BE2C (cell line): Measurements from ENCODE around the gene EPC2.

ENCODE experiments used
- DNase-seq: peaks from one replicate; pipeline ENCODE4 v3.0.0-alpha.2; 2020
- H3K27me3 ChIP-seq: fragments of 250-450 bp; sonication (Bioruptor Pico); 2 replicates; pipeline ENCODE4 v1.5.1; 2020; ENCODE audit warnings: mild to moderate bottlenecking
- H3K36me3 ChIP-seq: fragments of 250-450 bp; sonication (Bioruptor Pico); 2 replicates; pipeline ENCODE4 v1.5.1; 2020; ENCODE audit warnings: mild to moderate bottlenecking
- H3K4me1 ChIP-seq: fragments of 250-450 bp; sonication (Bioruptor Pico); 2 replicates; pipeline ENCODE4 v1.5.1; 2020
- H3K4me3 ChIP-seq: 2 replicates; pipeline ENCODE4 v1.5.1; 2011; ENCODE audit warnings: low read depth, low read length
- H3K9me3 ChIP-seq: fragments of 250-450 bp; sonication (Bioruptor Pico); 2 replicates; pipeline ENCODE4 v1.5.1; 2020
- TF ChIP-seq, protein P1 (sequence below): IDR thresholded peaks from 2 replicates; pipeline ENCODE4 v1.5.1; 2012; ENCODE audit warnings: mild to moderate bottlenecking, low read depth, low read length

Gene EPC2

DNA sequence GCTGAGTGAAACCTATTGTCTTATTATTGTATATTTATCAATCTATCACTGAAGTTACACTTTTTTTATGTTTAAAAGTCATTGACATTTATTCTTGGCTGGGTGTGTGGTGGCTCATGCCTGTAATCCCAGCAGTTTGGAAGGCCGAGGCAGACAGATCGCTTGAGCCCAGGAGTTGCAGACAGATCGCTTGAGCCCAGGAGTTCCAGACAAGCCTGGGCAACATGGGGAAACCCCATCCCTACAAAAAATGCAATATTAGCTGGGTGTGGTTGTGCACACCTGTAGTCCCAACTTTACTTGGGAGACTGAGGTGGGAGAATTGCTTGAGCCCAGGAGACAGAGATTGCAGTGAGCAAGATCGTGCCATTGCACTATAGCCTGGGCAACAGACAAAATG is 97.8 kb downstream of the EPC2 start:
- TF ChIP-seq, protein P1, sequence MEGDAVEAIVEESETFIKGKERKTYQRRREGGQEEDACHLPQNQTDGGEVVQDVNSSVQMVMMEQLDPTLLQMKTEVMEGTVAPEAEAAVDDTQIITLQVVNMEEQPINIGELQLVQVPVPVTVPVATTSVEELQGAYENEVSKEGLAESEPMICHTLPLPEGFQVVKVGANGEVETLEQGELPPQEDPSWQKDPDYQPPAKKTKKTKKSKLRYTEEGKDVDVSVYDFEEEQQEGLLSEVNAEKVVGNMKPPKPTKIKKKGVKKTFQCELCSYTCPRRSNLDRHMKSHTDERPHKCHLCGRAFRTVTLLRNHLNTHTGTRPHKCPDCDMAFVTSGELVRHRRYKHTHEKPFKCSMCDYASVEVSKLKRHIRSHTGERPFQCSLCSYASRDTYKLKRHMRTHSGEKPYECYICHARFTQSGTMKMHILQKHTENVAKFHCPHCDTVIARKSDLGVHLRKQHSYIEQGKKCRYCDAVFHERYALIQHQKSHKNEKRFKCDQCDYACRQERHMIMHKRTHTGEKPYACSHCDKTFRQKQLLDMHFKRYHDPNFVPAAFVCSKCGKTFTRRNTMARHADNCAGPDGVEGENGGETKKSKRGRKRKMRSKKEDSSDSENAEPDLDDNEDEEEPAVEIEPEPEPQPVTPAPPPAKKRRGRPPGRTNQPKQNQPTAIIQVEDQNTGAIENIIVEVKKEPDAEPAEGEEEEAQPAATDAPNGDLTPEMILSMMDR, result no peak

DNA sequence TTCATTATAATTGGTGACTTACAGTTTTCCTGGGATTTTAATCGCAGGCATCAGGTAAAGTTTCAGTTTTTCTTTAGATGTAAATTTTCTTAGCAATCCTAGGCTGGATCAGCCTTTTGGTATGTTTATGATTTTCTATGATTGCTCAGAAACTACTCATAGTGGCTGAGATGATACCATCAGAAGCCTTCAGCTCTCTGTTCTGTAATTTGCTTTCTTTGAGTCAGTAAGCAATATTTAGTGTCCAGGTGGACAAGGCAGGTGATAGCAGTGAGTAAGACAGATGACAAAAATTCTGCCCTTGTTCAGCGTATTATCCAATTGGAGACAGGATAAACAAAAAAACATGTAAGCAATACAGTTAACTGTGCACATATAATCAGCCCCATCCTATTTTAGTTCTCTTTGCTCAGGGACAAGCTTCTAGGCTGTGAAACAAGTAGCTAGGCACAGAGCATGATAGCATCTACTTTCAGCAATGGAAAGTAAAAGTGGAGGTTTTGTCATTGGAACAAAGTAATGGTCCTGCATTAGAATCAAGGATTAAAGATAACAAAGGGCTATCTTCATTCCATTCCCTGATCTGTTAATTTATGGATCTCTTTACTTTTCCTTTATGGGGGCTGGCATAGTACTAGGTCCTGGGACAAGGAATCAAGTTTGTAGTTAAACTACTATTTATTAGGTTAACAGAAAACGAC is 100.8 kb downstream of the EPC2 start:
- TF ChIP-seq, protein P1, result no peak

More for the DNA sequence above, 97.8 kb downstream of the EPC2 start:
- Histone ChIP-seq H3K4me3 (no peak overlapping the region), H3K4me1 (no peaks in the 10 kb centered on the region), H3K36me3 (no peaks in the 10 kb centered on the region), H3K9me3 (no peaks in the 10 kb centered on the region), H3K27me3 (no peaks in the 10 kb centered on the region)
- no peak for DNase-seq

DNA sequence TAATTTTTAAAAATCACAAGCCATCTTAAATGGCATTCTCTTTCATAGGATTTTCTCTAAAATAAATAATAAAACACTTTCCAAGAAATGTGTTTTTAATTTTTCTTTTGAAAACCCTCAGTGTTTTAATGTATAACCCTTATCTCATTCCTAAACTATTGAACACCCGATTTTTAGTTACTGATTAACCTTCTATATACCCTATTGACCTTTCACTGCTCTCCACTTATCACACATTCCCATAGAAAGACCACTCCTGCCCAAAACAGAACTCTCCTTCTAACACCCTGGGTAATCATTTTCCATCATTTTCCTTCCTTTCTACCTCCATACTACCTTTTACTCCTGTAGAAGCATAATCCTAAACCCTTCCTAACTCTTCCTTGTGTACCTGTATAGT is 102.4 kb downstream of the EPC2 start:
- no peak for DNase-seq

More for the DNA sequence above, 100.8 kb downstream of the EPC2 start:
- no peaks in the 10 kb centered on the region for H3K4me1 ChIP-seq
- DNase-seq, result no peak
- no peaks in the 10 kb centered on the region for H3K27me3 ChIP-seq
- no peaks in the 10 kb centered on the region for H3K9me3 ChIP-seq
- no peaks in the 10 kb centered on the region for H3K36me3 ChIP-seq
- H3K4me3 ChIP-seq, result no peak overlapping the region

DNA sequence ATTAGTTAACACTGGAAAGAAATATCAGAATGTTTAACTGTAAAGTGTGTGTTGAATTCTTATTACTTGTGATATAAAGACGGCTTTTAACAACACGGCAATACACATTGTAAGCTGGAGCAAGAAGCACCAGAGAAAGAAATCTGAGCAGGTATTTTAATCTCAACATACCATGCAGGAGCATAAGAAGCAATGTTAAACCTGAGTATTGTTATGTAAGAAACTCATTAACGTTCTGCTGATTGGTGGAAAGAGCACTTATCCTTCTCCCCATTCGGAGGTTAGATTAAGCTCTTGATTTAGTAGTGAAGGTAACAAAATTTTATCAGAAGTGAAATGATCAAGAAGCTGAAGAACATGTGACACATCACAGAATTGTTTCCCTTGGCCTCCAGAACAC is 107.4 kb downstream of the EPC2 start:
- Histone ChIP-seq H3K4me1 (no peaks in the 10 kb centered on the region), H3K27me3 (no peaks in the 10 kb centered on the region), H3K4me3 (no peak overlapping the region), H3K9me3 (no peaks in the 10 kb centered on the region), H3K36me3 (no peaks in the 10 kb centered on the region)
- TF ChIP-seq, protein P1, result no peak
- DNase-seq, result no peak

More for the DNA sequence above, 102.4 kb downstream of the EPC2 start:
- Histone ChIP-seq H3K27me3 (no peaks in the 10 kb centered on the region), H3K4me1 (no peaks in the 10 kb centered on the region), H3K9me3 (no peaks in the 10 kb centered on the region), H3K36me3 (no peaks in the 10 kb centered on the region), H3K4me3 (no peak overlapping the region)
- TF ChIP-seq, protein P1, result no peak

DNA sequence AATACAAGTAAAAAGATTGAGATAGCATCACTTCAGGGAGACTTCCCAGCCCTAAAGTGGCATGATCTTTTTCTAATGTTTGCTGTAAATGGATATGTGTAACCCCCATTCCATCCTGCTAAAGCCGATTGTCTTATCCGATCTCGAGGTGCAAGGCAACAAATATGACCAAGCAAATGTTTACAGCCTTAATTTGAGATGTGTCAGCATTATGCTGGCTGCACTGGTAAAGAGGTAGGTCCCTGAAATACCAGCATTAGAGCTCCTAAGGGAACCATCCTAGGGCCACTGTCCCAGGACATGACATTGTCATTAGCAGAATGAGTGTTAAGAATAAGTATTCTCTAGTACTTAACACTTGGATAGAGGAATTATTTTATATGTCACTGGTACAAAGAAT is 108.4 kb downstream of the EPC2 start:
- Histone ChIP-seq H3K27me3 (no peaks in the 10 kb centered on the region), H3K4me3 (no peak overlapping the region), H3K36me3 (no peaks in the 10 kb centered on the region), H3K9me3 (no peaks in the 10 kb centered on the region), H3K4me1 (no peaks in the 10 kb centered on the region)
- TF ChIP-seq, protein P1, result no peak
- no peak for DNase-seq

DNA sequence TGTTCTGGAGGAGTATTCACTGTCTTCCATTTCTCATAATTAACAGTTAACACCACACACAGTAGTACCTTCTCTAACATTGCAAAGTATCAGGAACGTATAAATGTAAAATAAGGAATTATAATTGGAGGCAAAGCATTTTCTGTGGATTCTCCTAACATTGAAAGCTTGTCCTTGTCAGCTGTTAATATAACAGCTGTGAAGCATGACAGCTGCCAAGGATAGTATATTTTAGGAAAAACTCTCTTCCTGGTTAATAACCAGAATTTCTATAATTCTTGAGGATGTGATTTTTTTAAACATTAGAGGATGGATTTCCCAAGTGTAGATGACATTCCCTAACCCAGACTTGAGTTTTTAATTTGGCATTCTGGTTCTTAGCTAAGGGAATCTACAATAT is 110.3 kb downstream of the EPC2 start:
- TF ChIP-seq, protein P1, result no peak
- Histone ChIP-seq H3K36me3 (no peaks in the 10 kb centered on the region), H3K4me1 (no peaks in the 10 kb centered on the region), H3K9me3 (no peaks in the 10 kb centered on the region), H3K4me3 (no peak overlapping the region), H3K27me3 (no peaks in the 10 kb centered on the region)
- DNase-seq, result no peak
